ENCODE results near the gene MAP2K7.
"Not testable (repeated sequence)": the region's sequence is repeated elsewhere in the genome, so short reads cannot be mapped to it uniquely, and the experiment has no call there.

MAP2K7 gene

GRCh38 chr19:7903244-7904073 is at the start of gene MAP2K7:
MAP2K7 (plus strand) TSS chr19:7903877; CDS start chr19:7903945, 68 bp downstream.
- peak; percentile 99 for DNase-seq

GRCh38 chr19:7855426-7856108 is 48.1 kb upstream of the MAP2K7 start:
- no peak for DNase-seq

DNA sequence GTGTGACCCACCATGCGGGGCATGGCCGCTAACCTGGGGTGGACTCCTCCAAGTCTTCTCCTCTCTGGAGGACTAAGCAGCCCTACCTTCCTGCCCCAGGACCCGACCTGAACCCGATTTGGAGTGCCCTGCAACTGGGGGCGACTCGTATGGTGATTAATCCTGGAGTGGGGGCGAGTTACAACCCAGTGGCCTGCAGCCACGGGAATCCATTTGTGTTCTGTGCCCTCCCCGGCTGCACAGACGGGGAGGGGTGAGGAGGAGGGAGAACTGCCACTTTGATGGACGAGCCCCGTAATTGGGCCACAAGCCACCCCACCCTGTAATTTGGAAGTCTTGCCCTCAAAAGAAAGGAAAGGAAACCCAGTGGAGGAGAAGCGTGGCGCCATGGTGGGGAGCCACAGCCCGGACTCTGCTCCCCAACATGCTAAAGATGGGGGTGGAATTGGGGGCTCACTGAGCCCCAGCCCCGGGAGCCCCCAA is 47.5 kb upstream of the MAP2K7 start:
- no peak for DNase-seq

DNA sequence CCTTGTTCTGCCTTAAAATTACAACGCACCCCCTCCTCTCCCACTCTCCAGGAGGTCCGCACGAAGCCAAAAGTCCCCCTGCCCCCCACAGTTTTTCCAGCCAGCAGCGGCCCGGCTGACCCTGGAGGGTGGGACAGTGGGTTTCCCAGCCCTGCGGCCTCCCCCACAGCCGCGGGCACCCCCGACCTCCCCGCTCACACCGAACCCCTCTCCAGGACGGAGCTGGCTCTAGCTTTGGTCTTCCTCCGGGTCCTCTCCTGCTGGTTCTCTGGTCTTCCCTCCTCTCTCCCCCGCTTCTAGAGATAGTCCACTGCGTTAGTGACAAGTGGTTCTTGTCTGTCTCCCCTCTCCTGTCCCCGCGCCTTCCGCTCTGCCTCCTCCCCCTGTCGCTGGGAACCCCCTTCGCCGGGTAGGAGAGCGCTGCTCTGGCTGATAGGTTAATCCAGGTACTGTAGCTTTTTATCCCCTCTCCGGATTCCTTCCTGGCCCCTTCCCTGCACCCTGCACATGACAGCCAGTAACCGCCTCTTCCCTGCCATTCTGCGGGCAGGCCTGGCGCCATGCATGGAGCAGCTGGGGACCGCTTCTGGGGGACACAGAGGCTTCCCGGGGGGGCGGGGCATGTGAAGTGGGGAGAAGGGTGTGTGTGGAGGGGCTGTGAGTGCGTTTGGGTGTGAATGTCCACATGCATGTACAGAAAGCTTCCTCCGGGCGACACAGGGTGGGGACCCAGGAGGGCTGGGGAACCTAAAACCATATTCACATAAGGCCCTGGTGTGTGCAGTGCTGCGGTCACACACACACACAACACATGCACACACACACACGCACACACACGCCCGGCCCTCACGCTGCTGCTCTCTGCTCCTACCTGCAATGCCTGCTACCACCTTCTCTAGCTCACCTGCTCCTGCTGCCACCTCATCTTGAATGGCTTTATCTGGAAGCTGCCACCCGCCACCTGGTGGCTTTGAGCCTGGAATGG is 46.7 kb upstream of the MAP2K7 start:
- DNase-seq: peak; percentile 55

DNA sequence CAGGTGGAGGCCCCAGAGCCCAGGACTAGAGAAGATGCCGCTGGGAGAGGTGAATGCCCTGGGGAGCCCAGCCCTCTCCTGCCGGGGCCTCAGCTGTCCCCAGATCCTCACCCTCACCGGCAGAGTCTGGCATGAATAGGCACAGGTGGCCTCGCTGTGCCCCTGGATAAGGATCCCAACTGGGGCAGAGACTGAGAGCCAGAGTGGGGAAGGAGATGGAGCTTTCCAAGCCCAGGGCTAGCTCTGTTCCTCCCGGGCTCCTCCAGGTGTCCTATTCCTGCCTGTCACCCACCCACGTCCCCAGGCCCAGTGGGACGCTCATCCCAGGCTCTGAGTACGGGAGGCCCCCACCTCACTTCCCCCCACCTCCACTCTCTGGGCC is 46.0 kb upstream of the MAP2K7 start:
- DNase-seq: peak; percentile 55

- DNase-seq: peak; percentile 91
Observed at GRCh38 chr19:7858109-7858770, 45.4 kb upstream of the MAP2K7 start.

- DNase-seq: not testable (repeated sequence)
Observed at GRCh38 chr19:7859087-7859486, 44.6 kb upstream of the MAP2K7 start.

DNA sequence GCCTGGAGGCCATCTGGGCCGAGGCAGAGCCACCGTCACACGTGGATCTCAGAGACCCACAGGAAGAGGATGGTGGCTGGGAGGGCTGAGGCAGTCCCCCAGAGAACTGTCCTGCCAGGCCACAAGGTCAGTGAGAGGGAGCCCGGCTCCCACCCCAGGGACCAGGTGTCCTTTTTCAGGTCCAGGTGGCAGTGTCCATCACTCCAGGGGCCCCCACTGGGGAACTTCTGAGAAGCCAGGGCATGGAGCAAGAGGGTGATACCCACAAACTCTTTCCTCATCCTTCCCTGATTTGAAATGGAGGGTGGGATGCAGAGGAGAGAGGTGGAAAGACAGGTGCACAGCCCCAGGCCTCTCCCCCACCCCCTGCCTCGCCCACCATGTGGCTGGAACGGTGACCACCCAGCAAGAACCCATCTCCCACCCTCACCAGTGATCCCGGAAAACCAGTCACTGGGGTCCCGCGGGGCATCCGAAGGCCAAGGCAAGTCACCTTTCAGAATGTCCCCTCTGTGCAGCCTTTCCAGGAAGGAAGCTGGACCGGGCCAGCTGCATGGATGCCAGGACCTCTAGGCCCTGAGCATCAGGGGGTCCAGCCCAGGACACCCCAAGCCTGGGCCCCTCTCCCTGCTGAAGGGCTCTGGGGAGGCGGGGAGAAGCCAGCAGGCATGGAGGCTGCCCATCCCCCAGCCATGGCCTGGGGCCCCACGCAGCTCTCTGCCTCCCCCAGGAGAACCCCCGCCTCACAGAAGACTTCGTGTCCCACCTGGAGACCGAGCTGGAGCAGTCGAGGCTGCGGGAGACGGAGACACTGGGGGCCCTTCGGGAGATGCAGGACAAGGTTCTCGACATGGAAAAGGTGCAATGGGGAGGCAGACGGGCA is 43.6 kb upstream of the MAP2K7 start:
- DNase-seq: no peak

DNA sequence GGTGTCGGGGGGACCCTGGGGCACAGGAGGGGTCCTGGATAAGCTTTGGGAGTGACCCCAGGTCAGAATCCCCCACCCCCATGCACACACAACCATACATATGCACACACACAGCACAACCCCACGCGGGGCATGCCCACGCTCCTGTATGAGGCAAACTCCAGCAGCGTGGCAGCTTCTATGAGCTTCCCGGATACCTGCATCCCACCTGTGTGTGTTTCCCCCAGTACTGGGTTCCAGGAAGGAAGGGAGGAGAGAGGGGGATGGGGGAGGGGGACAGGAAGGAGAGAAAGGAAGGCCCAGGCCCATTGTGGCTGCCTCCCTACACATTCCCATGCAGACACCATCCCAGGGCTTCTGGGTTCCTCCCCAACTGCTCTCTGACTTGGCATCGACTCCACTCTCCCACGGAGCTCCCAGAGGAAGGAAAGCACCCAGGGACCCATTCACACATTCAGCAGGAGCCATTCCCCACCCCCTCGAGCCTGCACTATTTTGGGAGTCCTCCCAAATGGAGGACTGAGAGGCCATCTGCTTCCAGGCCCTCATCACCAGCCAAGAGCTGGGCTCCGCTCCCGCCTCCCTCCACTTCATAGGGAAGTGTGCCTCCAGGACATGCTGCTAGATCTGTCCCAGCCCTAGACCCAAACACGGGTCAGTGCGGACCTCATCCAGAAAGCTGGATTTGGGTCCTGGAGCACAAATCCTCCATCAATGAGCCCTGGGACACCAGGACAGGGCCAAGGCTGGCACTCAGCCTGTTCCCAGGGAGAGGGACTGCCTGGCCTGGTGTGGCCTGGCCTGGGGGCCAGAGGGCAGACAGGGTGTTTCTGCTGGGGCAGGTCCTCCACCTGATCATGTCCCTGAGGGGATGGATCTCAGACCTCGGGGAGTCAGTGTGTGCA is 42.7 kb upstream of the MAP2K7 start:
- no peak for DNase-seq

- DNase-seq: no peak
Observed at GRCh38 chr19:7861619-7862412, 41.9 kb upstream of the MAP2K7 start.

GRCh38 chr19:7862413-7862951 is 41.2 kb upstream of the MAP2K7 start:
- DNase-seq: no peak

- DNase-seq: no peak
Observed at GRCh38 chr19:7863157-7863970, 40.3 kb upstream of the MAP2K7 start.

GRCh38 chr19:7863971-7864689 is 39.5 kb upstream of the MAP2K7 start:
- DNase-seq: no peak

GRCh38 chr19:7864690-7865074 is 39.0 kb upstream of the MAP2K7 start:
- no peak for DNase-seq

DNA sequence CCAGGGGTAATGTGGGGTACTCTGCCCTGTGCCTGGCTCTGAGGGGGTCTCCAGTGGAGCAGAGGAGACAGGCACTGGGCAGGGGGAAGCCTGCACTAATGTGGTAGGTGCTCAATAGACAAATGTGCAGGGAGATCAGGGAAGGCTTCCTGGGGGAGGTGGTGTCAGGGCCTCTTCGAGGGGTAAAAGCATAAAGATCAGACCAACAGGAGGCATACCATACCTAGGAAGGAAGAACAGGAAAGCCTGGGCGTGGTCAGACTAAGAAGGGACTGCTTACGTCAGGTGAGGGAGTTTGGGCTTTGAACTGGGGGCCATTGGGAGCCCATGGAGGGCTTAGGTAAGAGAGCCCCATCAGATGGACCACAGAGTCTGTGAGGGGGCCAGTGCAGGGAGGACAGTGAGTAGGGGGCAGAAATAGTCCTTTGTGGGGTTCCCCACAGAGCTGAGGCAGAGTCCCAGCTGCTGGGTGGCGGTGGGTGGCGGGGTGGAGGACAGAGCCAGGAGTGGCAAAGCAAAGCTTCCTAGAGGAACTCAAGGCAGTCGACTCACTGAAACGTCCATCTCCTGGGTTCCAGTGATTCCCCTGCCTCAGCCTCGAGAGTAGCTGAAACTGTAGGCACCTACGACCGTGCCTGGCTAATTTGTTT is 38.3 kb upstream of the MAP2K7 start:
- no peak for DNase-seq

GRCh38 chr19:7866399-7867091 is 37.1 kb upstream of the MAP2K7 start:
- DNase-seq: no peak

Data from NCI-H2171 (cell line).